NCI-H2107 treated with DMSO at 0.1 percent for 48 hours (cell line): Measurements from ENCODE around the gene INPP5A.
"Not testable (repeated sequence)": the region's sequence is repeated elsewhere in the genome, so short reads cannot be mapped to it uniquely, and the experiment has no call there.

Source experiments
- DNase-seq: peaks from one replicate; lab custom pipeline; 2025; ENCODE audit not compliant: unreplicated experiment; lab: John Stamatoyannopoulos, UW

Gene INPP5A

GRCh38 chr10:132537684-132538001 is at the start of gene INPP5A:
Gene INPP5A, plus strand, starts transcription at chr10:132537787. Its CDS starts 310 bp downstream, at chr10:132538097.
- no peak for DNase-seq

- DNase-seq, result no peak
These were observed 49.3 kb upstream of the INPP5A start for GRCh38 chr10:132488231-132488821.

- no peak for DNase-seq
These were observed 48.4 kb upstream of the INPP5A start for GRCh38 chr10:132489053-132489703.

GRCh38 chr10:132489704-132490534 is 47.7 kb upstream of the INPP5A start:
- DNase-seq, result no peak

GRCh38 chr10:132491534-132491933 is 46.1 kb upstream of the INPP5A start:
- not testable (repeated sequence) for DNase-seq

GRCh38 chr10:132492323-132493025 is 45.1 kb upstream of the INPP5A start:
- DNase-seq, result no peak

GRCh38 chr10:132493246-132493755 is 44.3 kb upstream of the INPP5A start:
- DNase-seq, result no peak

GRCh38 chr10:132493756-132494290 is 43.8 kb upstream of the INPP5A start:
- DNase-seq, result no peak

GRCh38 chr10:132494866-132495630 is 42.5 kb upstream of the INPP5A start:
- DNase-seq, result no peak

GRCh38 chr10:132496360-132497062 is 41.1 kb upstream of the INPP5A start:
- DNase-seq, result no peak

GRCh38 chr10:132497063-132497680 is 40.4 kb upstream of the INPP5A start:
- no peak for DNase-seq

- DNase-seq, result no peak
These were observed 39.6 kb upstream of the INPP5A start for GRCh38 chr10:132497861-132498561.

- DNase-seq, result no peak
These were observed 38.8 kb upstream of the INPP5A start for GRCh38 chr10:132498562-132499366.

GRCh38 chr10:132499367-132499685 is 38.3 kb upstream of the INPP5A start:
- DNase-seq, result no peak

GRCh38 chr10:132500781-132501415 is 36.7 kb upstream of the INPP5A start:
- no peak for DNase-seq

GRCh38 chr10:132502544-132503300 is 34.9 kb upstream of the INPP5A start:
- no peak for DNase-seq
